Activated B cell treated with CpG ODN at 0.5 μM for 24 hours (primary cell): ENCODE measurements around the gene SQSTM1. TPM values are rescaled to one million over a fixed set of nuclear protein-coding genes. Genes with fewer than 3 reads are reported as not detected.

Source experiments
- ATAC-seq: fragments of 200-7000 bp; cut with Tn5 transposase; one replicate; pipeline ENCODE4 v1.10.0; 2021; ENCODE audit warnings: low read depth, mild to moderate bottlenecking, moderate library complexity
- CTCF ChIA-PET: fragments of 350-600 bp; sonication (Branson Sonifier 250); formaldehyde crosslinking; loops from one replicate; lab custom pipeline; 2021; ENCODE audit warnings: antibody characterized with exemption; lab: Charles Lee
- POLR2A ChIA-PET: fragments of 350-600 bp; sonication (Branson Sonifier 250); formaldehyde crosslinking; loops from one replicate; lab custom pipeline; 2021; ENCODE audit warnings: antibody characterized with exemption; lab: Charles Lee
- DNase-seq: peaks from one replicate; pipeline ENCODE4 v3.0.0; 2022
- H3K27ac Mint-ChIP-seq: one replicate; pipeline ENCODE4 v1.8.0; 2020; ENCODE audit warnings: mixed read lengths
- H3K27me3 Mint-ChIP-seq: one replicate; pipeline ENCODE4 v1.8.0; 2021; ENCODE audit warnings: mixed read lengths
- H3K36me3 Mint-ChIP-seq: one replicate; pipeline ENCODE4 v1.8.0; 2021; ENCODE audit warnings: low read depth, mixed read lengths
- H3K4me1 Mint-ChIP-seq: one replicate; pipeline ENCODE4 v1.8.0; 2021; ENCODE audit warnings: mixed read lengths
- H3K4me3 Mint-ChIP-seq: one replicate; pipeline ENCODE4 v1.8.0; 2020; ENCODE audit warnings: mild to moderate bottlenecking, mixed read lengths
- H3K9me3 Mint-ChIP-seq: one replicate; pipeline ENCODE4 v1.8.0; 2020; ENCODE audit warnings: mixed read lengths
- CTCF ChIP-seq: fragments of 200-600 bp; IDR thresholded peaks from one replicate; pipeline ENCODE4 v1.8.0; 2022; ENCODE audit warnings: antibody characterized with exemption, mild to moderate bottlenecking
- intact Hi-C: fragments of 100-400 bp; cut with micrococcal nuclease; formaldehyde crosslinking; loops from one replicate; pipeline ENCODE4 v1.15.1; 2024
- total RNA-seq: library from RNA; stranded (reverse); gene quantifications from 2 replicates; pipeline ENCODE4 v1.2.3, GENCODE V29; 2022

The SQSTM1 gene
- total RNA-seq, 1 donor from 2014 or later: 243 TPM

- CTCF ChIA-PET: interaction anchor here (2.1 to 2.3 kb wide), 2 partner anchors 52 to 121 kb away, joined by 5 to 8 read pairs; no protein-coding TSS in a partner anchor
- peaks cover 50% of the 10 kb centered on the region for H3K4me1 Mint-ChIP-seq
These were observed 33.7 kb downstream of the SQSTM1 start for GRCh38 chr5:179854356-179854755.

DNA sequence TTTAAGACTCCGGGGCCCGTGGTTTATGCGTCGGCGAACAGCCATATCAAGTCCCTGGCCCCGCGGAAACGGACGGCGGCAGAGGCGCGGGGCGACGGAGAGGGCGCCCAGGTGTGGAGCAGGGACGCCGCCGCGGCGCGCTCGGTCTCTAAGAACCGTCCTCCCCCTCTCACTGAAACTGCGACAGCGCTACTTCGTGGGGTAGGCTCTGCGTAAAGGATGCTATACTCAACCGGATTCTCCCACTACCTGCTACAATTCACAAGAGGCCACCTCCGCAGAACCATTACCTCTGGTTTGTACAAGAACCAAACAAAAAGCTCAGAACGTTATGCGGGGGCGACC lies 37.5 kb downstream of the SQSTM1 start:
- CTCF ChIA-PET: no interaction called here
- POLR2A ChIA-PET: interaction anchor here (0.8 to 3.1 kb wide), 5 partner anchors 36 to 113 kb away, joined by 3 to 19 read pairs (median 4); partner anchors contain the start of gene SQSTM1
- no peaks in the 10 kb centered on the region for H3K27me3 Mint-ChIP-seq

More at GRCh38 chr5:179854356-179854755, 33.7 kb downstream of the SQSTM1 start:
- Mint-ChIP-seq H3K4me3 (no peak overlapping the region), H3K9me3 (no peaks in the 10 kb centered on the region), H3K27ac (peak overlapping the region; percentile 30), H3K27me3 (no peaks in the 10 kb centered on the region), H3K36me3 (peaks cover 19% of the 10 kb centered on the region)
- TF ChIP-seq CTCF: no peak
- DNase-seq: no peak
- ATAC-seq: no peak
- POLR2A ChIA-PET: interaction anchor here (0.7 kb wide), 1 partner anchor 121 kb away, joined by 3 read pairs; no protein-coding TSS in a partner anchor
- intact Hi-C loops: loop anchor here (10.0 kb wide), 2 partner anchors 160 to 1120 kb away; partner anchors contain the start of gene CANX

GRCh38 chr5:179858586-179859427 lies 38.1 kb downstream of the SQSTM1 start, which contains the start of gene MRNIP:
Gene MRNIP (minus strand): TSS chr5:179858817. CDS start chr5:179858796, 21 bp downstream.
- peaks cover 26% of the 10 kb centered on the region for H3K36me3 Mint-ChIP-seq
- intact Hi-C loops: loop anchor here (1.0 to 10.0 kb wide), 13 partner anchors 23 to 1116 kb away; partner anchors contain the start of genes CANX, MAML1, MGAT4B and RUFY1
- no peaks in the 10 kb centered on the region for H3K9me3 Mint-ChIP-seq
- ChIA-PET CTCF (no interaction called here), POLR2A (interaction anchor here (0.8 to 3.1 kb wide), 5 partner anchors 37 to 112 kb away, joined by 3 to 19 read pairs (median 4); partner anchors contain the start of gene SQSTM1)
- H3K4me1 Mint-ChIP-seq: peaks cover 33% of the 10 kb centered on the region
- no peak for TF ChIP-seq CTCF
- peak within 1 kb of the TSS; percentile 89 for H3K27ac Mint-ChIP-seq
- DNase-seq: peak; percentile 92
- no peaks in the 10 kb centered on the region for H3K27me3 Mint-ChIP-seq
- ATAC-seq: peak; percentile 94
- peak within 1 kb of the TSS; percentile 96 for H3K4me3 Mint-ChIP-seq

More for the DNA sequence above, 37.5 kb downstream of the SQSTM1 start:
- Mint-ChIP-seq H3K27ac (peak overlapping the region; percentile 89), H3K36me3 (peaks cover 22% of the 10 kb centered on the region), H3K4me1 (peaks cover 35% of the 10 kb centered on the region), H3K9me3 (no peaks in the 10 kb centered on the region), H3K4me3 (peak overlapping the region; percentile 96)
- DNase-seq (peak; percentile 39), ATAC-seq (peak; percentile 59)
- intact Hi-C loops: loop anchor here (1.0 to 10.0 kb wide), 13 partner anchors 22 to 1117 kb away; partner anchors contain the start of genes CANX, MAML1, MGAT4B and RUFY1
- no peak for TF ChIP-seq CTCF

DNA sequence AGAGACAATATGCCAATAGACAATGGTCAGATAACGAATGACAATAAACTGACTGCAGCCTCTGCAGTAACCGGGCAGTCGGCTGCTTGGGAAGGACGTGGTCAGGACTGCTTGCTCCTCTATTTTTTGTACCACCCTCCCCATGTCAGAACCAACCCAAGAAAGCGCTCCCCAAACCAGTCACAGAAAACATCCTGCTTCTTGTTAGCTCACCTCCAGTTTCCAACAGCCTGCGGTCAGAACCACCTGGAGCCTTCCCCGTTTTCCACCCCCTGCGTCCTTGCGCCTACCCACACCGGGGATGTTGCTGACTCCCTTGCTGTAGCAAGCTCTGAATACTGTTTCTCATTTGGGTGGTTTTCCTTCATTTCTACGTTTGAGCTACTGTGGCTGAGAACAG lies 39.6 kb downstream of the SQSTM1 start:
- peak overlapping the region; percentile 54 for H3K4me3 Mint-ChIP-seq
- ATAC-seq (no peak), DNase-seq (no peak)
- H3K27ac Mint-ChIP-seq: no peak overlapping the region
- TF ChIP-seq CTCF: no peak
- H3K36me3 Mint-ChIP-seq: peaks cover 40% of the 10 kb centered on the region
- intact Hi-C loops: no loop called here
- no peaks in the 10 kb centered on the region for H3K9me3 Mint-ChIP-seq
- POLR2A ChIA-PET: no interaction called here
- H3K4me1 Mint-ChIP-seq: peaks cover 25% of the 10 kb centered on the region
- no peaks in the 10 kb centered on the region for H3K27me3 Mint-ChIP-seq
- CTCF ChIA-PET: interaction anchor here (2.8 kb wide), 1 partner anchor 58 kb away, joined by 7 read pairs; no protein-coding TSS in a partner anchor
